ENCODE measurements around the gene ZNF644.

Gene ZNF644

DNA sequence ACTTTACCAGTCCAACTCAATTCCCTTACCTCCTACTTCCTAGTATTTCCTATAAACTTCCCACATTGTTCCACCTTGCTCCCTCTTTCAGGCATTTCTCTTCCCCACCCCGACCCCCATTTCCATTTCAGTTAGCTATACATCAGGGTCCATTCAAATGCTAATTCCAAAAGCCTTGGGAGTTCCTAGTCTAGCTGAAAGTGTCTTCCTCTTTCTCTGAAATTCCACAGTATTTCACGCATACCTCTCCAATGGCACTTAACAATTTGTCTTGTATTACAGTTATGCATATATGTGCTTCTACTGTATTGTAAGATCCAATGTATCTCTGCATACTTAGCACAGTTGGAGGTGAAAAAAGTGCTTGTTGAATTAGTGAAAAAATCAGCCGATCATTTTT, 94.9 kb downstream of the ZNF644 start:
- in situ Hi-C loops (cut with HindIII; ENCODE audit: low sequenced_read_pairs): no loop called here
- TF ChIP-seq, protein P1, sequence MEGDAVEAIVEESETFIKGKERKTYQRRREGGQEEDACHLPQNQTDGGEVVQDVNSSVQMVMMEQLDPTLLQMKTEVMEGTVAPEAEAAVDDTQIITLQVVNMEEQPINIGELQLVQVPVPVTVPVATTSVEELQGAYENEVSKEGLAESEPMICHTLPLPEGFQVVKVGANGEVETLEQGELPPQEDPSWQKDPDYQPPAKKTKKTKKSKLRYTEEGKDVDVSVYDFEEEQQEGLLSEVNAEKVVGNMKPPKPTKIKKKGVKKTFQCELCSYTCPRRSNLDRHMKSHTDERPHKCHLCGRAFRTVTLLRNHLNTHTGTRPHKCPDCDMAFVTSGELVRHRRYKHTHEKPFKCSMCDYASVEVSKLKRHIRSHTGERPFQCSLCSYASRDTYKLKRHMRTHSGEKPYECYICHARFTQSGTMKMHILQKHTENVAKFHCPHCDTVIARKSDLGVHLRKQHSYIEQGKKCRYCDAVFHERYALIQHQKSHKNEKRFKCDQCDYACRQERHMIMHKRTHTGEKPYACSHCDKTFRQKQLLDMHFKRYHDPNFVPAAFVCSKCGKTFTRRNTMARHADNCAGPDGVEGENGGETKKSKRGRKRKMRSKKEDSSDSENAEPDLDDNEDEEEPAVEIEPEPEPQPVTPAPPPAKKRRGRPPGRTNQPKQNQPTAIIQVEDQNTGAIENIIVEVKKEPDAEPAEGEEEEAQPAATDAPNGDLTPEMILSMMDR (IDR thresholded peaks at IDR 0.05; ENCODE audit: low read depth, low read length): no peak
- no peak for DNase-seq (ENCODE audit: low read depth, low spot score)
- no peak overlapping the region for H3K4me3 ChIP-seq (ENCODE audit: low read depth, low read length)

DNA sequence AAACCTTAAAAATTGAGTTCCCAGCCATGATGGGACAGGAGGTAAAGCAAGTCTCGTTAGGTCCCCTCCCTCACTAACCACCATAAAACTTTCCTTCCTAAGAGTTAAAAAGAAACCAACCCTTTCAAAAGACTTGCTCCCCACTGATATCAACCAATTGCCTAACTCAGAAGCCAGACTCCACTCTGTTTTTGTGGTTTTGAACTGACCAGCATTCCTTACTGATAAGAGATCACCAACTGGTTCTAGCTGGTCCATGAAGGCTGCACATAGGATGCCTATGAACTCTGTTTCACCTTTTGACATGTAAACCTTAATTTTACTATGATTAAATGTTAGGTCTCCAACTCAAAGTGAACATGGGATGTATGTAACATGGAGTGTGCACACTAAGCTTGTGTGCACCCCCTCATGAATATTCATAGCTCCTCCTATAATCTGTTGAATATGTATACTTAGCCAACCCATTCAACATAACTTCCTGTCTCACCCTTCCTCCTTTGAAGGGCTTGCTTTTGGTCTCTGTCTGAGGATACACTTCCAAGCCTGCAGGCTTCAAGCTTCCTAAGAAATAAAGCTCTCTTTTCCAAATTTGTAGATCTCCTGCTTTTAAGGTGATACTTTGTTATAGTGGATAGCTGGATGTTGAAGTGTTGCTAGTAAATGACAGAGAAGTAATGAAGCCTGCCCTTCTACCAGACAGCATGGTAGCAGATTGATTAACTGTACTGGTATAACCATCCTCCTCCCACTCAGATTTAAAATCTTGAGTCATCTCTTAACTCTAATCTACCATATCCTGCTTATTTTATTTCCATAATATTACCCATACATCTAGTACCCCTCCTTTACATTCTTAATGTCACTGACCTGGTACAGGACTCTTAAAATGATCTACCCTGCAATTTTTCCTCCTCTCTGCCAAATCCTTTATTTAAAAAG, 95.6 kb downstream of the ZNF644 start:
- DNase-seq (ENCODE audit: low read depth, low spot score): peak; percentile 72
- TF ChIP-seq, protein P1 (IDR thresholded peaks at IDR 0.05; ENCODE audit: low read depth, low read length): no peak
- in situ Hi-C loops (cut with HindIII; ENCODE audit: low sequenced_read_pairs): no loop called here
- H3K4me3 ChIP-seq (ENCODE audit: low read depth, low read length): no peak overlapping the region

DNA sequence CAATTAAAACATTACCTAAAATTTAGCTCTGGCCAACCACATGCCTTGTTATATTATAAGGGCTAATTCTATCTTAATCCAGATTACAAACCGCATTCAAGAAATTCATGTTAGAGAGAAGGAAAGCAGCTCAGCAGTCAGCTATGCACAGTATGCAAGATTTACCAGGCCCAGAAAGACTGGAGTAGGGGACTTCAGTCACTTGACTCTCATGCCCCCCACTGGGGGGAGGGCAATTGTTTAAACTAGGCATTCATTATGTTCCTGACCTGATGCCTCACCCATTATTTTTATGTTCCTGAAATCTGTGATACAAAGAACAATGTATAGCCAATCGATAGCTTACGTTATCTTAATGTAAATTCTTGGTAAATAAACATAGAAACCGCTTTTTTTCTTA, 96.9 kb downstream of the ZNF644 start:
- DNase-seq (ENCODE audit: low read depth, low spot score): no peak
- in situ Hi-C loops (cut with HindIII; ENCODE audit: low sequenced_read_pairs): no loop called here
- no peak overlapping the region for H3K4me3 ChIP-seq (ENCODE audit: low read depth, low read length)
- TF ChIP-seq, protein P1 (IDR thresholded peaks at IDR 0.05; ENCODE audit: low read depth, low read length): no peak

DNA sequence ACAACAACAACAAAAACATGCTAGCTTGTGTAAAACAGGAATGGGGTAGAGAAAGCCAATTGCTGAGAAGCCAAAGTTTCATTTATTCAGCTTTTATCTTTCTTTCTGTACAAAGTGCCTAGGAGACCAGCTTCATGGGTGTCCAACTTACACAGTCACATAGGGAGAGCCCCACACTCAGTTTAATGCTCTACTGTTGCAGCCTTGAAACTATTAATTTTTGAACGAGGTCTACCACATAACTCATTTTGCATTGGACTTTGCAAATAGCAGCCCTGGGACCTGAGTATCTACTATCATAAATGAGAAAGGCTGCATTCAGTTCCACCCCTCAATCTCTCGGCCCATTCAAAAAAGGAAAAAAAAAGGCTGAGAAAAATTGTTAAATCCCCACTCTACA, 98.8 kb downstream of the ZNF644 start:
- in situ Hi-C loops (cut with HindIII; ENCODE audit: low sequenced_read_pairs): no loop called here
- TF ChIP-seq, protein P1 (IDR thresholded peaks at IDR 0.05; ENCODE audit: low read depth, low read length): no peak
- DNase-seq (ENCODE audit: low read depth, low spot score): no peak
- no peak overlapping the region for H3K4me3 ChIP-seq (ENCODE audit: low read depth, low read length)

DNA sequence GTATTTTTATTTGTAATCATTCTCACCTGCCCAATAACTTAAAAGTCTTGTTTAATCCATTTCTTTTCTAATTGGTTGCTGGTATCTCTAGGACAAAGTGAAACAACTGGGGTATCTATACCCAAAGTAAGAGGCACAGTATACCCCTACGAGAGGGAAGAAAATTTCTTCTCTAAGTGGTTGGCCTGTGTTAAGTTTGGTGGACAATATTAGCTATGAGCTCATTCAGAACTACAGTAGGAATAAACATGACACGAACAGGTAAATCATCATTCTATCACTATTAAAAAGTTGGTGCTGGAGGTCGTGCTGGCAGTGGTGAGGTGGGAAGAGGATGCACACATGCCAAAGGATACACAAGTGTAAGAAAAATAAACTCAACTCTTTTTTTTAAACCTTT, 99.6 kb downstream of the ZNF644 start:
- no peak for DNase-seq (ENCODE audit: low read depth, low spot score)
- in situ Hi-C loops (cut with HindIII; ENCODE audit: low sequenced_read_pairs): no loop called here
- TF ChIP-seq, protein P1 (IDR thresholded peaks at IDR 0.05; ENCODE audit: low read depth, low read length): no peak
- no peak overlapping the region for H3K4me3 ChIP-seq (ENCODE audit: low read depth, low read length)

DNA sequence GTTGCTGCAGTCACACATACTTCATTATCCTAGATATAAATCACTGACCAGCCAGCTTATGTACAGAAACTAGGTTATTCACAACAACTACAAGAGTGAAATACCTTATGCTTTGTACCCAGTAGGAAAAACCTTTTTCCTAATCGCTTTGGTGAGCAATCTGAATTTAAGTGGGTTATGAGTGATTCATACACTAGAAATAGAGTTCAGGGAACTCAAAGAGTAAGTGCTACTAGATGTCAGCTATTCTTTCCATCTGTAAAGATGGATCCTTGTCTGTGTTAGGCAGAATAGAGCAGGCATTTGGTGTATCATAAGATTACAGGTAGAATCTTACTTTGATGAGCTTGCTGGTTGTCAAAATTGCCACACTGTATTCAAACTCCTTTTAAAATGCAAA, 101.9 kb downstream of the ZNF644 start:
- no peak for DNase-seq (ENCODE audit: low read depth, low spot score)
- H3K4me3 ChIP-seq (ENCODE audit: low read depth, low read length): no peak overlapping the region
- in situ Hi-C loops (cut with HindIII; ENCODE audit: low sequenced_read_pairs): no loop called here
- TF ChIP-seq, protein P1 (IDR thresholded peaks at IDR 0.05; ENCODE audit: low read depth, low read length): no peak
